ENCODE data around the gene TAS1R1. TPM values are rescaled to one million over a fixed set of nuclear protein-coding genes. Genes with fewer than 3 reads are reported as not detected.
A peak's percentile ranks its signal among the peaks of the same experiment; 100 is the strongest.

TAS1R1 gene
- total and polyA plus RNA-seq, 9 of the 15 experiments (the other 6 are each of a cell fraction or from before 2014, with no cell fraction given), result 0.06 TPM; not detected in 8

DNA sequence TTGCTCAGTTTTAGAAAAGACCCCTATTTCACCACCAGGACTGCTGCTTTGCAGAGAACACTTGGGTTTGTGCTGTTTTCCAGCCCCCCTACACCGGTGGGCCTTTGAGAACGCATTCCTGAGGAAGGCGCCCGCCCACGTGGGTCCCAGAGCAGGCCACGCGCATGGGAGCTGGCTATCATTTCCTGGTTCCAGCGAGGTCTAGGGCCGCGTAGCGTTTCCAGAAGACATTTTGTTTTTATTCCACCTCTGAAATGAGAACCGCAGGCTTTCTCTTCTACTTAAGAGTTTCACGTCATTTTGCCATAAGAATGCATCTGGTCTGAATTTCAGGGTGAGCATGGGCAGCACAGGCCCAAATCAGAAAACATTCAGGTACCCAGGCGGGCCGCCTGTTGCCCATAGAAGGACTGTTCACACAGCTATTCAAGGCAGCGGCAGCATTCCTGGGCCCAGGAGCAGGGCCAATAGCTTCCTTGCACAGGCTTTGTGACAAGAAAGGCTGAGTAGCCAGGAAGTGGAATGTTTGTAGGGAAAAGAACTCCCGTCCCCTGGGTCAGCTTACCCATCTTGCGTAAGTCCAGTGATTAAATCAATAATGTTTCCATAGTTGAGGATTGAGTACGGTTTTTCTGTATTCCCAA lies 48.9 kb downstream of the TAS1R1 start (continued):
- TF ChIP-seq, protein P1, sequence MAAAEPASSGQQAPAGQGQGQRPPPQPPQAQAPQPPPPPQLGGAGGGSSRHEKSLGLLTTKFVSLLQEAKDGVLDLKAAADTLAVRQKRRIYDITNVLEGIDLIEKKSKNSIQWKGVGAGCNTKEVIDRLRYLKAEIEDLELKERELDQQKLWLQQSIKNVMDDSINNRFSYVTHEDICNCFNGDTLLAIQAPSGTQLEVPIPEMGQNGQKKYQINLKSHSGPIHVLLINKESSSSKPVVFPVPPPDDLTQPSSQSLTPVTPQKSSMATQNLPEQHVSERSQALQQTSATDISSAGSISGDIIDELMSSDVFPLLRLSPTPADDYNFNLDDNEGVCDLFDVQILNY (CRISPR knock-in tag; IDR thresholded peaks at IDR 0.05), result no peak
- TF ChIP-seq TFAM (CRISPR knock-in tag; conservative IDR thresholded peaks at IDR 0.05), result no peak
- no peak for TF ChIP-seq TARDBP (IDR thresholded peaks at IDR 0.05)
- peak; percentile 48 for TF ChIP-seq TEAD2 (tag; IDR thresholded peaks at IDR 0.05)
- TF ChIP-seq, protein P2, sequence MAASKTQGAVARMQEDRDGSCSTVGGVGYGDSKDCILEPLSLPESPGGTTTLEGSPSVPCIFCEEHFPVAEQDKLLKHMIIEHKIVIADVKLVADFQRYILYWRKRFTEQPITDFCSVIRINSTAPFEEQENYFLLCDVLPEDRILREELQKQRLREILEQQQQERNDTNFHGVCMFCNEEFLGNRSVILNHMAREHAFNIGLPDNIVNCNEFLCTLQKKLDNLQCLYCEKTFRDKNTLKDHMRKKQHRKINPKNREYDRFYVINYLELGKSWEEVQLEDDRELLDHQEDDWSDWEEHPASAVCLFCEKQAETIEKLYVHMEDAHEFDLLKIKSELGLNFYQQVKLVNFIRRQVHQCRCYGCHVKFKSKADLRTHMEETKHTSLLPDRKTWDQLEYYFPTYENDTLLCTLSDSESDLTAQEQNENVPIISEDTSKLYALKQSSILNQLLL (CRISPR knock-in tag; IDR thresholded peaks at IDR 0.05; ENCODE audit: borderline replicate concordance), result no peak
- TF ChIP-seq PHB (CRISPR knock-in tag; IDR thresholded peaks at IDR 0.05), result no peak
- TF ChIP-seq RBBP5 (IDR thresholded peaks at IDR 0.05; ENCODE audit: borderline replicate concordance, insufficient read depth, low read length, poor library complexity, severe bottlenecking), result no peak
- TF ChIP-seq, protein P3, sequence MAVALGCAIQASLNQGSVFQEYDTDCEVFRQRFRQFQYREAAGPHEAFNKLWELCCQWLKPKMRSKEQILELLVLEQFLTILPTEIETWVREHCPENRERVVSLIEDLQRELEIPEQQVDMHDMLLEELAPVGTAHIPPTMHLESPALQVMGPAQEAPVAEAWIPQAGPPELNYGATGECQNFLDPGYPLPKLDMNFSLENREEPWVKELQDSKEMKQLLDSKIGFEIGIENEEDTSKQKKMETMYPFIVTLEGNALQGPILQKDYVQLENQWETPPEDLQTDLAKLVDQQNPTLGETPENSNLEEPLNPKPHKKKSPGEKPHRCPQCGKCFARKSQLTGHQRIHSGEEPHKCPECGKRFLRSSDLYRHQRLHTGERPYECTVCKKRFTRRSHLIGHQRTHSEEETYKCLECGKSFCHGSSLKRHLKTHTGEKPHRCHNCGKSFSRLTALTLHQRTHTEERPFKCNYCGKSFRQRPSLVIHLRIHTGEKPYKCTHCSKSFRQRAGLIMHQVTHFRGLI (CRISPR knock-in tag; IDR thresholded peaks at IDR 0.05), result peak; percentile 69; the same call in 1 of the 2 replicates
- TF ChIP-seq, protein P4, sequence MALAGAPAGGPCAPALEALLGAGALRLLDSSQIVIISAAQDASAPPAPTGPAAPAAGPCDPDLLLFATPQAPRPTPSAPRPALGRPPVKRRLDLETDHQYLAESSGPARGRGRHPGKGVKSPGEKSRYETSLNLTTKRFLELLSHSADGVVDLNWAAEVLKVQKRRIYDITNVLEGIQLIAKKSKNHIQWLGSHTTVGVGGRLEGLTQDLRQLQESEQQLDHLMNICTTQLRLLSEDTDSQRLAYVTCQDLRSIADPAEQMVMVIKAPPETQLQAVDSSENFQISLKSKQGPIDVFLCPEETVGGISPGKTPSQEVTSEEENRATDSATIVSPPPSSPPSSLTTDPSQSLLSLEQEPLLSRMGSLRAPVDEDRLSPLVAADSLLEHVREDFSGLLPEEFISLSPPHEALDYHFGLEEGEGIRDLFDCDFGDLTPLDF (CRISPR knock-in tag; IDR thresholded peaks at IDR 0.05), result peak; percentile 78
- no peak for TF ChIP-seq NCOA1 (IDR thresholded peaks at IDR 0.05; ENCODE audit: low read depth)
- peak; percentile 47; the same call in 1 of the 2 replicates for TF ChIP-seq STAG1 (CRISPR knock-in tag; IDR thresholded peaks at IDR 0.05; ENCODE audit: borderline replicate concordance)
- TF ChIP-seq ZNF41 (CRISPR knock-in tag; conservative IDR thresholded peaks at IDR 0.05), result peak; percentile 71; the same call in 1 of the 2 replicates
- peak; percentile 45; the same call in 1 of the 2 replicates for TF ChIP-seq RNF2 (IDR thresholded peaks at IDR 0.05)
- TF ChIP-seq CBX3 (IDR thresholded peaks at IDR 0.05; ENCODE audit: borderline replicate concordance in 1 of 2, low read length in 2 of 2), result peak in 1 of 2 experiments; percentile 73; a peak in 2 of 3 replicates
- TF ChIP-seq RAD51 (IDR thresholded peaks at IDR 0.05; ENCODE audit: borderline replicate concordance, low read depth), result peak; percentile 65; the same call in 1 of the 2 replicates
- TF ChIP-seq PML (IDR thresholded peaks at IDR 0.05; ENCODE audit: low read length), result peak; percentile 36; the same call in 1 of the 2 replicates
- TF ChIP-seq, protein P5, sequence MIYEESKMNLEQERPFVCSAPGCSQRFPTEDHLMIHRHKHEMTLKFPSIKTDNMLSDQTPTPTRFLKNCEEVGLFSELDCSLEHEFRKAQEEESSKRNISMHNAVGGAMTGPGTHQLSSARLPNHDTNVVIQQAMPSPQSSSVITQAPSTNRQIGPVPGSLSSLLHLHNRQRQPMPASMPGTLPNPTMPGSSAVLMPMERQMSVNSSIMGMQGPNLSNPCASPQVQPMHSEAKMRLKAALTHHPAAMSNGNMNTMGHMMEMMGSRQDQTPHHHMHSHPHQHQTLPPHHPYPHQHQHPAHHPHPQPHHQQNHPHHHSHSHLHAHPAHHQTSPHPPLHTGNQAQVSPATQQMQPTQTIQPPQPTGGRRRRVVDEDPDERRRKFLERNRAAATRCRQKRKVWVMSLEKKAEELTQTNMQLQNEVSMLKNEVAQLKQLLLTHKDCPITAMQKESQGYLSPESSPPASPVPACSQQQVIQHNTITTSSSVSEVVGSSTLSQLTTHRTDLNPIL (CRISPR knock-in tag; IDR thresholded peaks at IDR 0.05), result no peak
- no peak for TF ChIP-seq HDAC3 (IDR thresholded peaks at IDR 0.05; ENCODE audit: borderline replicate concordance, partially characterized antibody)
- peak; percentile 70; the same call in 1 of the 2 replicates for TF ChIP-seq ZNF644 (tag; IDR thresholded peaks at IDR 0.05; ENCODE audit: low read depth)
- TF ChIP-seq SMARCA4 (IDR thresholded peaks at IDR 0.05), result no peak; the same call in 1 of the 2 replicates
- TF ChIP-seq, protein P6, sequence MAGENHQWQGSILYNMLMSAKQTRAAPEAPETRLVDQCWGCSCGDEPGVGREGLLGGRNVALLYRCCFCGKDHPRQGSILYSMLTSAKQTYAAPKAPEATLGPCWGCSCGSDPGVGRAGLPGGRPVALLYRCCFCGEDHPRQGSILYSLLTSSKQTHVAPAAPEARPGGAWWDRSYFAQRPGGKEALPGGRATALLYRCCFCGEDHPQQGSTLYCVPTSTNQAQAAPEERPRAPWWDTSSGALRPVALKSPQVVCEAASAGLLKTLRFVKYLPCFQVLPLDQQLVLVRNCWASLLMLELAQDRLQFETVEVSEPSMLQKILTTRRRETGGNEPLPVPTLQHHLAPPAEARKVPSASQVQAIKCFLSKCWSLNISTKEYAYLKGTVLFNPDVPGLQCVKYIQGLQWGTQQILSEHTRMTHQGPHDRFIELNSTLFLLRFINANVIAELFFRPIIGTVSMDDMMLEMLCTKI (IDR thresholded peaks at IDR 0.05; ENCODE audit: partially characterized antibody), result no peak
